Mesendoderm (in vitro differentiated cells): ENCODE data around the gene MYOF.
"Not testable (repeated sequence)": the region's sequence is repeated elsewhere in the genome, so short reads cannot be mapped to it uniquely, and the experiment has no call there.

Source experiments
- DNase-seq: peaks from one replicate; pipeline ENCODE4 v3.0.0; 2013
- H2AK5ac ChIP-seq: 2 replicates; pipeline ENCODE4 v1.6.1; 2013; ENCODE audit warnings: low read length, inconsistent platforms
- H2BK120ac ChIP-seq: 2 replicates; pipeline ENCODE4 v1.6.1; 2013; ENCODE audit warnings: low read depth, mild to moderate bottlenecking, low read length, moderate library complexity, mixed read lengths
- H2BK15ac ChIP-seq: replicated peaks from 2 replicates; pipeline ENCODE4 v1.6.1; 2013; ENCODE audit warnings: low read depth, mild to moderate bottlenecking, moderate library complexity
- H2BK5ac ChIP-seq: 2 replicates; pipeline ENCODE4 v1.6.1; 2013; ENCODE audit warnings: low read length, inconsistent platforms
- H3K18ac ChIP-seq: 2 replicates; pipeline ENCODE4 v1.6.1; 2013; ENCODE audit warnings: mild to moderate bottlenecking, low read length, mixed read lengths
- H3K23ac ChIP-seq: one replicate; pipeline ENCODE4 v1.6.1; 2013; ENCODE audit warnings: low read length
- H3K27ac ChIP-seq: 2 replicates; pipeline ENCODE4 v1.5.1; 2013; ENCODE audit warnings: low read depth, mild to moderate bottlenecking, inconsistent platforms, low read length, moderate library complexity
- H3K27me3 ChIP-seq: 2 replicates; pipeline ENCODE4 v1.6.1; 2013; ENCODE audit warnings: low read length, control low read depth, mild to moderate bottlenecking, inconsistent platforms; ENCODE audit not compliant: insufficient read depth, poor library complexity
- H3K36me3 ChIP-seq: 2 replicates; pipeline ENCODE4 v1.6.1; 2013; ENCODE audit warnings: low read length, inconsistent platforms; ENCODE audit not compliant: control insufficient read depth, insufficient read depth
- H3K4ac ChIP-seq: one replicate; pipeline ENCODE4 v1.6.1; 2013; ENCODE audit warnings: low read depth, mild to moderate bottlenecking, low read length, moderate library complexity
- H3K4me1 ChIP-seq: 2 replicates; pipeline ENCODE4 v1.6.1; 2013; ENCODE audit warnings: low read depth, low read length, inconsistent platforms; ENCODE audit not compliant: control insufficient read depth
- H3K4me2 ChIP-seq: 2 replicates; pipeline ENCODE4 v1.6.1; 2013; ENCODE audit warnings: low read length
- H3K4me3 ChIP-seq: 2 replicates; pipeline ENCODE4 v1.5.1; 2013; ENCODE audit warnings: mild to moderate bottlenecking, low read length
- H3K56ac ChIP-seq: one replicate; pipeline ENCODE4 v1.6.1; 2013; ENCODE audit warnings: low read length
- H3K79me1 ChIP-seq: 2 replicates; pipeline ENCODE4 v1.6.1; 2013; ENCODE audit warnings: low read length, inconsistent platforms
- H3K79me2 ChIP-seq: 2 replicates; pipeline ENCODE4 v1.6.1; 2013; ENCODE audit warnings: mild to moderate bottlenecking, low read length; ENCODE audit not compliant: control insufficient read depth, insufficient read depth
- H3K9ac ChIP-seq: 2 replicates; pipeline ENCODE4 v1.6.1; 2013; ENCODE audit warnings: low read length, inconsistent platforms
- H4K5ac ChIP-seq: one replicate; pipeline ENCODE4 v1.6.1; 2013; ENCODE audit warnings: low read length
- H4K8ac ChIP-seq: one replicate; pipeline ENCODE4 v1.6.1; 2013; ENCODE audit warnings: low read depth, mild to moderate bottlenecking, control low read depth, low read length, moderate library complexity
- WGBS: extraction: QIAGEN DNeasy Blood & Tissue Kit; methylation state at CpG from one replicate; pipeline ENCODE4 v1.1.7; 2013; ENCODE audit warnings: low lambda C conversion rate, missing lambda C conversion rate; ENCODE audit not compliant: insufficient coverage; ENCODE audit errors: extremely low coverage; 5-methylcytosine and 5-hydroxymethylcytosine counted together

MYOF gene

GRCh38 chr10:93468461-93469213, 13.5 kb downstream of the MYOF start:
- H2BK15ac ChIP-seq = no peak overlapping the region
- no peaks in the 10 kb centered on the region for H3K27me3 ChIP-seq
- H3K79me2 ChIP-seq = no peaks in the 10 kb centered on the region
- no peak overlapping the region for H2BK5ac ChIP-seq
- H2BK120ac ChIP-seq = no peak overlapping the region
- no peak overlapping the region for H3K4me3 ChIP-seq
- no peak overlapping the region for H2AK5ac ChIP-seq
- H3K27ac ChIP-seq = peak overlapping the region; percentile 52
- H3K56ac ChIP-seq = no peak overlapping the region
- H3K23ac ChIP-seq = no peak overlapping the region
- H3K79me1 ChIP-seq = no peaks in the 10 kb centered on the region
- no peak overlapping the region for H4K5ac ChIP-seq
- H3K18ac ChIP-seq = peak overlapping the region; percentile 81
- no peak overlapping the region for H3K9ac ChIP-seq
- H4K8ac ChIP-seq = no peak overlapping the region
- H3K4me2 ChIP-seq = no peak overlapping the region
- DNase-seq = peak; percentile 75
- no peaks in the 10 kb centered on the region for H3K36me3 ChIP-seq
- WGBS = no CpG with 5 or more reads among the region's 10 CpGs
- H3K4me1 ChIP-seq = no peaks in the 10 kb centered on the region
- no peak overlapping the region for H3K4ac ChIP-seq

- not testable (repeated sequence) for H2BK120ac ChIP-seq, H4K5ac ChIP-seq, H3K9ac ChIP-seq, H3K23ac ChIP-seq, H4K8ac ChIP-seq, DNase-seq, H2BK15ac ChIP-seq, H3K18ac ChIP-seq, H3K56ac ChIP-seq, H3K79me2 ChIP-seq, H3K27ac ChIP-seq, H2BK5ac ChIP-seq, H3K27me3 ChIP-seq, H3K4me3 ChIP-seq, H3K79me1 ChIP-seq, H3K36me3 ChIP-seq, H3K4ac ChIP-seq, H3K4me2 ChIP-seq, H3K4me1 ChIP-seq, H2AK5ac ChIP-seq
- no CpG with 5 or more reads among the region's 4 CpGs for WGBS
These were observed 14.5 kb downstream of the MYOF start for GRCh38 chr10:93467635-93468034.

- Histone ChIP-seq H3K4me2 (no peak overlapping the region), H3K27me3 (no peaks in the 10 kb centered on the region), H3K79me2 (no peaks in the 10 kb centered on the region), H4K8ac (no peak overlapping the region), H3K4me3 (no peak overlapping the region), H3K56ac (no peak overlapping the region), H4K5ac (no peak overlapping the region), H2AK5ac (no peak overlapping the region), H3K4ac (no peak overlapping the region), H3K18ac (peak overlapping the region; percentile 54), H3K27ac (no peak overlapping the region), H2BK120ac (peak overlapping the region; percentile 15), H3K9ac (no peak overlapping the region), H2BK15ac (no peak overlapping the region), H2BK5ac (no peak overlapping the region), H3K36me3 (no peaks in the 10 kb centered on the region), H3K79me1 (no peaks in the 10 kb centered on the region), H3K23ac (no peak overlapping the region), H3K4me1 (peaks cover 4% of the 10 kb centered on the region)
- WGBS = no CpG with 5 or more reads among the region's 8 CpGs
- no peak for DNase-seq
These were observed 16.1 kb downstream of the MYOF start for GRCh38 chr10:93465806-93466675.

GRCh38 chr10:93464776-93465388, 17.3 kb downstream of the MYOF start:
- no peak overlapping the region for H2BK5ac ChIP-seq
- no peak overlapping the region for H2AK5ac ChIP-seq
- WGBS = no CpG with 5 or more reads among the region's 5 CpGs
- H3K18ac ChIP-seq = no peak overlapping the region
- H2BK15ac ChIP-seq = no peak overlapping the region
- DNase-seq = no peak
- H4K8ac ChIP-seq = no peak overlapping the region
- no peaks in the 10 kb centered on the region for H3K79me1 ChIP-seq
- no peak overlapping the region for H3K27ac ChIP-seq
- H3K4me3 ChIP-seq = no peak overlapping the region
- no peak overlapping the region for H3K56ac ChIP-seq
- no peak overlapping the region for H3K4me2 ChIP-seq
- H3K79me2 ChIP-seq = no peaks in the 10 kb centered on the region
- H3K36me3 ChIP-seq = no peaks in the 10 kb centered on the region
- H3K9ac ChIP-seq = no peak overlapping the region
- H4K5ac ChIP-seq = no peak overlapping the region
- H2BK120ac ChIP-seq = no peak overlapping the region
- no peaks in the 10 kb centered on the region for H3K27me3 ChIP-seq
- H3K4ac ChIP-seq = no peak overlapping the region
- peaks cover 4% of the 10 kb centered on the region for H3K4me1 ChIP-seq
- no peak overlapping the region for H3K23ac ChIP-seq

- H3K4me3 ChIP-seq = no peak overlapping the region
These were observed 18.2 kb downstream of the MYOF start for GRCh38 chr10:93463723-93464476.

More at GRCh38 chr10:93463723-93464476, 18.2 kb downstream of the MYOF start:
- Histone ChIP-seq H4K5ac (no peak overlapping the region), H3K9ac (no peak overlapping the region), H3K56ac (no peak overlapping the region), H2BK15ac (no peak overlapping the region), H3K79me2 (no peaks in the 10 kb centered on the region), H3K79me1 (no peaks in the 10 kb centered on the region), H3K27ac (peak overlapping the region; percentile 64), H3K4me2 (no peak overlapping the region), H2BK5ac (no peak overlapping the region), H2BK120ac (no peak overlapping the region), H3K23ac (no peak overlapping the region), H3K27me3 (no peaks in the 10 kb centered on the region), H3K4me1 (peaks cover 4% of the 10 kb centered on the region), H3K18ac (peak overlapping the region; percentile 42), H2AK5ac (no peak overlapping the region), H4K8ac (no peak overlapping the region), H3K36me3 (no peaks in the 10 kb centered on the region), H3K4ac (no peak overlapping the region)
- WGBS = no CpG with 5 or more reads among the region's 6 CpGs
- no peak for DNase-seq
